DMS79 treated with DMSO at 0.1 percent for 48 hours (cell line): ENCODE data around the gene ATP5PD.

Experiments
- DNase-seq: peaks from one replicate; lab custom pipeline; 2025; lab: John Stamatoyannopoulos, UW

The ATP5PD gene

DNA sequence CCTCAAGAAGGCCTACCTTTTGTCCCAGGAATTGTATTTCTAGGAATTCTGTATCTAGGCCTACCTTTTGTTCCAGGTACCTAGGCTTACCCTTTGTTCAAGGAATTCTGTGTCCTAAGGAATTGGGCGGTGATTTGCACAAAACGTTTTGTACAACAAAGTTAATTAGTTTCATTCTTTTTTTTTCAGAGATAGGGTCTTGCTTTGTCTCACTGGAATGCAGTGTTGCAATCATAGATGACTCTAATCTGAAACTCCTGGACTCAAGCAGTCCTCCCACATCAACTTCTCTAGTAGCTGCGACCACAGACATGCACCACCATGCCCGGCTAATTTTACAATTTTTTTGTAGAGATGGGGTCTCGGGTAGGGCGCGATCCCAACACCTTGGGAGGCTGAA is 52.3 kb downstream of the ATP5PD start:
- no peak for DNase-seq

DNA sequence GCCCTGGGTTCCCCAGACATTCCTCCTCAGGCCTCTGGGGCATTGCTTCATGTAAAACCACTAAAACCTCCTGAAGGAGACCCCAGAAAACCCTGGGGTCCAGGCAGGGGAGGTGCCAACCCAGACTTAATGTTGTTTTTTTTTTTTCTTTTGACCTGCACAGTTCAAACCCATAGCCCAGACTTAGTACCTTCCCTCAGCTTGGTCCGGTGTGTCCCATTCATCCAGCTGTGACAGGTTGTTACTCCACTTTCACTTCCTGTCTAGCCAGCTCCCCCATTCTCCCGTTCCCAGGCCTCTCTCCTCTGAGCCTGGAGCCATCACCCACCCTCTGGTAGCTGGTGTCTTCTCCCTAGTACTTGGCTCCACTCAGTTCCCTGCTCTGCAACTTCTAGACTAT is 54.5 kb downstream of the ATP5PD start:
- no peak for DNase-seq

DNA sequence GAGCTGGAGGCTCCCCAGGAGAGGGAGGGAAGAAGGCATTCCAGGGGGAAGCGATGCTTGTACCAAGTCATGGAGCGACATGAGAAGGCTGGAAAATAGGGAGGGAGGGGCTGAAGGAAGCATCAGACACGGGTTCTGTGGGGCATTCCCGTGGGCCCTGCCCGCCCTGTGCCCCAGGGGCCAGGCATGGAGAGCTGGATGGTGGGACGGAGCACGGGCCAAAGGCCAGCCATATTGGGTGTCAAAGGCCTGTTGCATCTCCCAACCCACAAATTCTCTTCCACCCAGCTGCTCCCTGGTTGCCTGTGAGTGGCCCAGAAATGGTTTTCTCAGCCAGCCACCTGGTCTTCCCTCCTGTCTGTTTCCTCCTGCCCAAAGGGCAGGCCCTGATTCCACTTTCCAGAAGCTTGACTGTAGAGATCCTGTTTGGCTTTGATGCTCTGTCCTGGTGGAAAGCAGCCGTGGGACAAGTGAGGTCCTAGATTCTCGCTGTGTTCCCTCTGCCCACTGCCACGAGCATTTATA is 56.1 kb downstream of the ATP5PD start:
- no peak for DNase-seq
